ENCODE data around the gene PTGR3.

DNA sequence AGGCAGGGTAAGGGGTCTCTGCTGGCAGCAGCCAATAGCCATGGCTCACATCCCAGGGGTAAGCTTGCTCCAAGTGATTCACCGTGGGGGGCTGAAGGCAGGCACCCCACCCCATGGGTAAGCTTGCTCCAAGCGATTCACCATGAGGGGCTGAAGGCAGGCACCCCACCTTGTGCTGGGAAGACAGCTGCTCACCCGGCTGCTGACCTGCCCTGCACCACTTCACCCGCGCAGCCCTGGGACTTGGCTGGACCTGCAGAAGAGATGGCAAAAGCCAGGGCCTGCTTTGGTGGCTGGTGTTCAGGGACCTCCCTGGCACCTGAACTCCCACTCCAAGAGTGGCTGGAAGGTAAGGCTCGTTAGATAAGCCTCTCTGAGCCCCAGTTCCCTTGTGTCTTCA, 19.2 kb downstream of the PTGR3 start:
- TF ChIP-seq, protein P1, sequence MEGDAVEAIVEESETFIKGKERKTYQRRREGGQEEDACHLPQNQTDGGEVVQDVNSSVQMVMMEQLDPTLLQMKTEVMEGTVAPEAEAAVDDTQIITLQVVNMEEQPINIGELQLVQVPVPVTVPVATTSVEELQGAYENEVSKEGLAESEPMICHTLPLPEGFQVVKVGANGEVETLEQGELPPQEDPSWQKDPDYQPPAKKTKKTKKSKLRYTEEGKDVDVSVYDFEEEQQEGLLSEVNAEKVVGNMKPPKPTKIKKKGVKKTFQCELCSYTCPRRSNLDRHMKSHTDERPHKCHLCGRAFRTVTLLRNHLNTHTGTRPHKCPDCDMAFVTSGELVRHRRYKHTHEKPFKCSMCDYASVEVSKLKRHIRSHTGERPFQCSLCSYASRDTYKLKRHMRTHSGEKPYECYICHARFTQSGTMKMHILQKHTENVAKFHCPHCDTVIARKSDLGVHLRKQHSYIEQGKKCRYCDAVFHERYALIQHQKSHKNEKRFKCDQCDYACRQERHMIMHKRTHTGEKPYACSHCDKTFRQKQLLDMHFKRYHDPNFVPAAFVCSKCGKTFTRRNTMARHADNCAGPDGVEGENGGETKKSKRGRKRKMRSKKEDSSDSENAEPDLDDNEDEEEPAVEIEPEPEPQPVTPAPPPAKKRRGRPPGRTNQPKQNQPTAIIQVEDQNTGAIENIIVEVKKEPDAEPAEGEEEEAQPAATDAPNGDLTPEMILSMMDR (IDR thresholded peaks at IDR 0.05) = no peak
- no peak for TF ChIP-seq EP300 (IDR thresholded peaks at IDR 0.05)

Data from gastroesophageal sphincter (tissue), 3 donors.